Neuronal stem cell (in vitro differentiated cells): ENCODE results near the gene PSMC5.
"Not testable (repeated sequence)": the region's sequence is repeated elsewhere in the genome, so short reads cannot be mapped to it uniquely, and the experiment has no call there.

Source experiments
- DNase-seq: peaks from one replicate; pipeline ENCODE4 v3.0.0-alpha.2; 2013; ENCODE audit warnings: low spot score
- H2AFZ ChIP-seq: one replicate; pipeline ENCODE4 v1.6.1; 2013; ENCODE audit warnings: mild to moderate bottlenecking, low read length, inconsistent platforms
- H2AK5ac ChIP-seq: 2 replicates; pipeline ENCODE4 v1.6.1; 2013; ENCODE audit warnings: low read depth, mild to moderate bottlenecking, inconsistent platforms, low read length, moderate library complexity, mixed read lengths
- H2BK120ac ChIP-seq: 2 replicates; pipeline ENCODE4 v1.6.1; 2013; ENCODE audit warnings: low read depth, mild to moderate bottlenecking, inconsistent platforms, low read length, moderate library complexity, mixed read lengths
- H2BK12ac ChIP-seq: one replicate; pipeline ENCODE4 v1.6.1; 2013; ENCODE audit warnings: low read length, inconsistent platforms
- H2BK15ac ChIP-seq: 2 replicates; pipeline ENCODE4 v1.6.1; 2013; ENCODE audit warnings: mild to moderate bottlenecking, low read length, inconsistent platforms, mixed read lengths
- H2BK5ac ChIP-seq: one replicate; pipeline ENCODE4 v1.6.1; 2013; ENCODE audit warnings: inconsistent platforms, mild to moderate bottlenecking, low read length, moderate library complexity
- H3K14ac ChIP-seq: one replicate; pipeline ENCODE4 v1.6.1; 2013; ENCODE audit warnings: low read length, inconsistent platforms
- H3K18ac ChIP-seq: 2 replicates; pipeline ENCODE4 v1.6.1; 2013; ENCODE audit warnings: low read length, inconsistent platforms
- H3K23ac ChIP-seq: 2 replicates; pipeline ENCODE4 v1.6.1; 2013; ENCODE audit warnings: low read depth, mild to moderate bottlenecking, mixed read lengths, low read length, inconsistent platforms; ENCODE audit not compliant: poor library complexity
- H3K27ac ChIP-seq: replicated peaks from 3 replicates; pipeline ENCODE4 v1.5.1; 2013; ENCODE audit warnings: low read length, inconsistent platforms
- H3K27me3 ChIP-seq, 3 experiments: 2 replicates each; pipeline ENCODE4 v1.6.1; 2013; ENCODE audit warnings: low read length in 3 of 3, mild to moderate bottlenecking in 2 of 3, inconsistent platforms in 1 of 3, low read depth in 1 of 3, mixed read lengths in 1 of 3, moderate library complexity in 1 of 3; ENCODE audit not compliant: control insufficient read depth in 3 of 3, insufficient read depth in 3 of 3
- H3K36me3 ChIP-seq, 2 donors: replicated peaks in 1 of 2; 2 replicates each; pipeline ENCODE4 v1.6.1; 2013; ENCODE audit warnings: low read length in 2 of 2; ENCODE audit not compliant: control insufficient read depth in 2 of 2, insufficient read depth in 2 of 2
- H3K4ac ChIP-seq: 2 replicates; pipeline ENCODE4 v1.6.1; 2013; ENCODE audit warnings: inconsistent platforms, mild to moderate bottlenecking, low read length, moderate library complexity
- H3K4me1 ChIP-seq, 2 donors: 1 replicate in 1 of 2; 2 replicates in 1 of 2; pipeline ENCODE4 v1.6.1; 2013; ENCODE audit warnings: low read length in 2 of 2, low read depth in 1 of 2; ENCODE audit not compliant: control insufficient read depth in 2 of 2, insufficient read depth in 1 of 2
- H3K4me2 ChIP-seq: one replicate; pipeline ENCODE4 v1.6.1; 2013; ENCODE audit warnings: mild to moderate bottlenecking, low read length, inconsistent platforms; ENCODE audit not compliant: insufficient read depth, poor library complexity, severe bottlenecking
- H3K4me3 ChIP-seq, 2 donors: 2 replicates each; pipeline ENCODE4 v1.5.1; 2013; ENCODE audit warnings: low read length in 2 of 2, mild to moderate bottlenecking in 2 of 2, inconsistent platforms in 1 of 2, moderate library complexity in 1 of 2
- H3K79me1 ChIP-seq: one replicate; pipeline ENCODE4 v1.6.1; 2013; ENCODE audit warnings: low read depth, mild to moderate bottlenecking, inconsistent platforms, low read length, moderate library complexity
- H3K9ac ChIP-seq: one replicate; pipeline ENCODE4 v1.6.1; 2013; ENCODE audit warnings: mild to moderate bottlenecking, low read depth, low read length, inconsistent platforms; ENCODE audit not compliant: poor library complexity
- H3K9me3 ChIP-seq, 2 donors: replicated peaks in 1 of 2; 2 replicates each; pipeline versions ENCODE3 to v1.6.1; 2013; ENCODE audit warnings: low read length in 2 of 2, mild to moderate bottlenecking in 2 of 2, inconsistent platforms in 1 of 2, low read depth in 1 of 2, mixed read lengths in 1 of 2, moderate library complexity in 1 of 2; ENCODE audit not compliant: control insufficient read depth in 2 of 2, insufficient read depth in 1 of 2
- H4K8ac ChIP-seq: one replicate; pipeline ENCODE4 v1.6.1; 2013; ENCODE audit warnings: low read depth, mild to moderate bottlenecking, inconsistent platforms, low read length, moderate library complexity
- H4K91ac ChIP-seq: one replicate; pipeline ENCODE4 v1.6.1; 2013; ENCODE audit warnings: low read length, low read depth, mild to moderate bottlenecking, inconsistent platforms; ENCODE audit not compliant: poor library complexity
- WGBS, 2 donors: extraction: QIAGEN DNeasy Blood & Tissue Kit; methylation state at CpG; one replicate each; pipeline ENCODE4 v1.1.7; 2013; ENCODE audit warnings: missing lambda C conversion rate in 2 of 2, mixed read lengths in 1 of 2; ENCODE audit not compliant: insufficient read length in 2 of 2, insufficient replicate concordance in 1 of 2; ENCODE audit errors: extremely low coverage in 2 of 2; 5-methylcytosine and 5-hydroxymethylcytosine counted together

PSMC5 gene

GRCh38 chr17:63842540-63843386 is 15.5 kb downstream of the PSMC5 start, which contains the start of gene SMARCD2:
Gene SMARCD2 (minus strand): TSS chr17:63842685. CDS start chr17:63842674, 11 bp downstream.
- H3K4me2 ChIP-seq, result peak within 1 kb of the TSS; percentile 72
- no peaks in the 10 kb centered on the region for H3K27me3 ChIP-seq
- H3K14ac ChIP-seq, result peak within 1 kb of the TSS; percentile 94
- peaks cover 11 to 13% of the 10 kb centered on the region in 2 donors for H3K4me1 ChIP-seq
- no peak within 1 kb of the TSS for H4K8ac ChIP-seq
- H3K18ac ChIP-seq, result peak within 1 kb of the TSS; percentile 97
- no peak within 1 kb of the TSS for H2BK12ac ChIP-seq
- H3K36me3 ChIP-seq, result peaks cover 0 to 5% of the 10 kb centered on the region in 2 donors
- H3K9me3 ChIP-seq, result peaks cover 0 to under 1% of the 10 kb centered on the region in 2 donors
- H4K91ac ChIP-seq, result no peak within 1 kb of the TSS
- H3K23ac ChIP-seq, result peak within 1 kb of the TSS; percentile 28
- peak within 1 kb of the TSS; percentile 79 for H2BK5ac ChIP-seq
- H2AFZ ChIP-seq, result peak within 1 kb of the TSS; percentile 95
- H3K27ac ChIP-seq, result peak within 1 kb of the TSS; percentile 86
- WGBS, 2 donors, result no CpG with 5 or more reads among the region's 92 CpGs
- peaks cover 6% of the 10 kb centered on the region for H3K79me1 ChIP-seq
- DNase-seq, result peak; percentile 99
- H3K4me3 ChIP-seq, result peak within 1 kb of the TSS; percentile 61 to 89
- H2BK15ac ChIP-seq, result no peak within 1 kb of the TSS
- peak within 1 kb of the TSS; percentile 92 for H3K9ac ChIP-seq
- H3K4ac ChIP-seq, result no peak within 1 kb of the TSS
- H2AK5ac ChIP-seq, result no peak within 1 kb of the TSS
- H2BK120ac ChIP-seq, result no peak within 1 kb of the TSS

- H4K8ac ChIP-seq, H2AK5ac ChIP-seq, H3K36me3 ChIP-seq, H3K9me3 ChIP-seq, H2BK120ac ChIP-seq, H3K27me3 ChIP-seq, H3K14ac ChIP-seq, H3K23ac ChIP-seq, DNase-seq, H3K9ac ChIP-seq, H2BK15ac ChIP-seq, H3K4ac ChIP-seq, H4K91ac ChIP-seq, H2BK12ac ChIP-seq, H2BK5ac ChIP-seq, H3K79me1 ChIP-seq: not testable (repeated sequence)
- H2AFZ ChIP-seq, result peak overlapping the region; percentile 95
- peaks cover 11 to 13% of the 10 kb centered on the region in 2 donors for H3K4me1 ChIP-seq
- peak overlapping the region; percentile 56 for H3K4me2 ChIP-seq
- no CpG with 5 or more reads among the region's 19 CpGs for WGBS, 2 donors
- peak overlapping the region; percentile 15 for H3K18ac ChIP-seq
- H3K27ac ChIP-seq, result peak overlapping the region; percentile 70
- H3K4me3 ChIP-seq, result peak overlapping the region; percentile 61 to 82
These were observed 16.2 kb downstream of the PSMC5 start for GRCh38 chr17:63843387-63843888.

GRCh38 chr17:63843910-63844677 is 16.9 kb downstream of the PSMC5 start:
- Histone ChIP-seq H3K4me2 (no peak overlapping the region), H3K23ac (no peak overlapping the region), H3K14ac (no peak overlapping the region), H2BK120ac (no peak overlapping the region), H2AK5ac (no peak overlapping the region), H4K8ac (no peak overlapping the region), H2AFZ (peak overlapping the region; percentile 95), H3K4me1 (peaks cover 11 to 13% of the 10 kb centered on the region in 2 donors), H2BK12ac (no peak overlapping the region), H3K4me3 (peak overlapping the region in 1 of 2 donors; percentile 61), H3K18ac (no peak overlapping the region), H2BK15ac (no peak overlapping the region), H3K9ac (no peak overlapping the region), H3K27ac (no peak overlapping the region), H3K36me3 (no peaks in the 10 kb centered on the region), H2BK5ac (no peak overlapping the region), H3K4ac (no peak overlapping the region), H3K9me3 (peaks cover 0 to 4% of the 10 kb centered on the region in 2 donors), H3K27me3 (peaks cover 0 to 4% (median 0%) of the 10 kb centered on the region in 3 experiments), H4K91ac (no peak overlapping the region), H3K79me1 (peaks cover 4% of the 10 kb centered on the region)
- no peak for DNase-seq
- WGBS, 2 donors, result no CpG with 5 or more reads among the region's 9 CpGs
